CMK (cell line): Measurements from ENCODE around the gene FTSJ3.
"Not testable (repeated sequence)": the region's sequence is repeated elsewhere in the genome, so short reads cannot be mapped to it uniquely, and the experiment has no call there.

ENCODE experiments used
- DNase-seq: peaks from one replicate; pipeline ENCODE4 v3.0.0-alpha.2; 2010; ENCODE audit warnings: low read depth

Gene FTSJ3, protein sequence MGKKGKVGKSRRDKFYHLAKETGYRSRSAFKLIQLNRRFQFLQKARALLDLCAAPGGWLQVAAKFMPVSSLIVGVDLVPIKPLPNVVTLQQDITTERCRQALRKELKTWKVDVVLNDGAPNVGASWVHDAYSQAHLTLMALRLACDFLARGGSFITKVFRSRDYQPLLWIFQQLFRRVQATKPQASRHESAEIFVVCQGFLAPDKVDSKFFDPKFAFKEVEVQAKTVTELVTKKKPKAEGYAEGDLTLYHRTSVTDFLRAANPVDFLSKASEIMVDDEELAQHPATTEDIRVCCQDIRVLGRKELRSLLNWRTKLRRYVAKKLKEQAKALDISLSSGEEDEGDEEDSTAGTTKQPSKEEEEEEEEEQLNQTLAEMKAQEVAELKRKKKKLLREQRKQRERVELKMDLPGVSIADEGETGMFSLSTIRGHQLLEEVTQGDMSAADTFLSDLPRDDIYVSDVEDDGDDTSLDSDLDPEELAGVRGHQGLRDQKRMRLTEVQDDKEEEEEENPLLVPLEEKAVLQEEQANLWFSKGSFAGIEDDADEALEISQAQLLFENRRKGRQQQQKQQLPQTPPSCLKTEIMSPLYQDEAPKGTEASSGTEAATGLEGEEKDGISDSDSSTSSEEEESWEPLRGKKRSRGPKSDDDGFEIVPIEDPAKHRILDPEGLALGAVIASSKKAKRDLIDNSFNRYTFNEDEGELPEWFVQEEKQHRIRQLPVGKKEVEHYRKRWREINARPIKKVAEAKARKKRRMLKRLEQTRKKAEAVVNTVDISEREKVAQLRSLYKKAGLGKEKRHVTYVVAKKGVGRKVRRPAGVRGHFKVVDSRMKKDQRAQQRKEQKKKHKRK

DNA sequence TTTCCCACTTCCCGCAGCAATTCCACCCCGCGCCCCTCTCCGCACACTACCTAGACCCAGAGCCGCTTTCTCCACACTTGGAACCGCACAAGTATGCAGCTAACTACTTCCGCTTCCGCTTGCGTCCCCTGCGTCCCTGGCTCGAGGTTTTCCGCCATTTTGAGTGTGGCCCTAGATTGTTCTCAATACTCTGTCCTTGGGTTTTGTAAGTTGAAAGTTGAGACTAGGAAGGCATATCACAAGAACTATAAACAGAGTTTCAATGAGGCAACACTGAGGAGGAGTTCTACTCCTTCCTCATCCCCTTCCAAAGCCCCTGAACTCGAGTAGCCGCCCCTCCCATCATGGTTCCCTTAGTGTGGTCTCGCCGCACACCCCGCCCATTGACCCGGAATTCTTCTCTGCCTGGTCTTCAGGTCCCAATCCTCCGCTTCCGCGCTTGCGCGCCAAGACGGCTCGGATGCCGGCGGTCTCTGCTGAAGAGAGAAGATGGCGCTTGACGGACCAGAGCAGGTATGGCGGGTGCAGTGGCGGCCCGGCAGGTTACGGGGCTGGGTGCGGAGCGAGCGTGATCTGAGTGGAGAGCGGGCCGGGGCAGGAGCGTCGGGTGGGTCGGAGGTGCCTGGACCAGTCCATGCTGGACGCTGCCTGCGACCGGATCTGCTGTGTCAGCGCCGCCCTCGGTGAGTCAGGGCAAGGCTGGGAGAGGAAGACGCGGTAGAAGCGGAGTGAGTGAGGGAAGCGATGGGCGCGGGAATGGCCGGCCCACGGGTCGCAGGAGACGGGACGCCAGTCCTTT is at the start of gene FTSJ3, which contains the start of gene PSMC5:
Gene FTSJ3, minus strand, starts transcription at position 662 of the 799 bp plus-strand sequence. CDS start 761 bp downstream, outside the sequence.
Gene PSMC5, plus strand, starts transcription at position 430 of the 799 bp plus-strand sequence. Its CDS starts 60 bp downstream, at position 490.
- peak; percentile 73 for DNase-seq

DNA sequence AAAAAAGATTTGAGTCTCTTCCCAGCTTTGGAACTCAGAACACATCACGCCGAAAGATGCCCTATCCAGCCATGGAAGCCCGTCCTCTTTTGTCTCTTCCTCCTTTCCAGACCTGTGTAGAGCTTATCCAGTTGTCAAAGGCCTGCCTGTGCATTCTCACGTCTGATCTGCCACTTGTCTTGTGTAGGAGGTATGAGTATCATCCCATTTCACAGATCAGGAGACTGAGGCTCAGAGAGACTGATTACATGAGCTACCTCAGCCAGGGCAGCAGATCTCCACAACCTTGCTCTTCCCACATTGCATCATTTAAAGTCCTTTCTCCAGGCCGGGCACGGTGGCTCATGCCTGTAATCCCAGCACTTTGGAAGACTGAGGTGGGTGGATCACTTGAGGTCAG is 47.2 kb upstream of the FTSJ3 start:
- DNase-seq, result not testable (repeated sequence)

DNA sequence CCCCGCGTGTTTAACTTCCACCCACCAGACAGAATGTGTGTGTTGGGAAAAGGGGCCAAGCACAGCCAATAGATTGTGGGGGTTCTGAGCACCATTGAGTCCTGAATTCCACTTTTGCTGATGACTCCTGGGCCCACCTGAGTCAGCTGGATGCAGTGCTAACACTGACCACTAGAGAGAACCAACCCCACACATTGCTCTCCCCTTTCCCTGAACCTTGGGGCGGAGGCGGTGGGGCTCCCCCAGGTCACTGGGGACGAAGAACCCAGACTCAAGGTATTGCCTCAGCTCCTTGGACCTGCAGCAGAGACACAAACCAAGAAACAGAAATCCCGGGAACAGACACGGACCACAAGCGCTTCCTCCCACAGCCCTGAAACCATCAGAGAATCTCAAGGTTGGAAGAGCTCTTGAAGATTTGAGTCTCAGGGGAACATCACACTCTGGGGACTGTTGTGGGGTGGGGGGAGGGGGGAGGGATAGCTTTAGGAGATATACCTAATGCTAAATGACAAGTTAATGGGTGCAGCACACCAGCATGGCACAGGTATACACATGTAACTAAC is 46.7 kb upstream of the FTSJ3 start:
- DNase-seq, result not testable (repeated sequence)

DNA sequence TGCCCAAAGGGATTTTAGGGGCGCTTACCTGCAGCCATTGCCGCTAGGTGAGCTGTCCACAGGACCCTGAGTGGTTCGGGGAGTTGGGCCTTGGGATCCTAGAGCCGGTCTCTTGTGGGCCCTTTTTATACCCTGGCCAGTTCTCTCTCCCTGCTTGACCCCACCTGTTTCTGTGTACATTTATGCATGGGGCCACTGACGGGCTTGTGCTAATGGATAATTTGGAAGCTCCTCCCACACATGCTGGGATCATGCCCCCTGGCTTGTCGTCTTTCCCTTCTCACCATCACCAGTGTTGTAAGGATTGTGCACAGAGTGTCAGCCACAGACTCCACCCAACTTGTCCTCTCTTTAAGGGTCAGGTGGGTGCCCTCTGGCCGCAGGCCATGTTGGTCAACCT is 46.1 kb upstream of the FTSJ3 start, which contains the start of gene CSH2:
Gene CSH2, minus strand, starts transcription at position 101 of the 400 bp plus-strand sequence. Its CDS starts 63 bp downstream, at position 38.
- not testable (repeated sequence) for DNase-seq

DNA sequence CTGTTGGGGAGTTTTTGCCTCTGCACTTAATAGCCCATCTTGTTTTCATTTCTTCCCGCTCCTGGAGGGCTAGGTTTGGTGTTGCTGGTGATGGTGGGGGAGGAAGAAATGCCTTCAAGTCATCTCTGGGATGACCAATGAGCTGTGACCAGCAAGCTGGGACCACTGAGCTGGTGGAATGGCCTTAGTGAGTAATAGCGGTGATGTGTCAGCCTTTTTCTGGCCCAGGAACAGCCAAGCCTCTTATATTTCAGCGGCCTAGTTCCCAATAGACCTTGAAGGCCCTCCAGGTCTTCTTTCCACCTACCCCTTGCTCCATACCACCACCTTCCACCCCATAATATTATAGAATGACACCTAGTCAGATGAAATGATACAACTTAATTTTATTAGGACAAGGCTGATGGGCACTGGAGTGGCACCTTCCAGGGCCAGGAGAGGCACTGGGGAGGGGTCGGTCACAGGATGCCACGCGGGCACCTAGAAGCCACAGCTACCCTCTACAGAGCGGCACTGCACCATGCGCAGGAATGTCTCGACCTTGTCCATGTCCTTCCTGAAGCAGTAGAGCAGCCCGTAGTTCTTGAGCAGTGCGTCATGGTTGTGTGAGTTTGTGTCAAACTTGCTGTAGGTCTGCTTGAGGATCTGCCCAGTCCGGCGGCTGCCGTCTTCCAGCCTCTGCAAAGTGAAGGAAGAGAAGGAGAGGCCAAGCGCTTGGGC is 44.3 kb upstream of the FTSJ3 start:
- DNase-seq, result not testable (repeated sequence)

DNA sequence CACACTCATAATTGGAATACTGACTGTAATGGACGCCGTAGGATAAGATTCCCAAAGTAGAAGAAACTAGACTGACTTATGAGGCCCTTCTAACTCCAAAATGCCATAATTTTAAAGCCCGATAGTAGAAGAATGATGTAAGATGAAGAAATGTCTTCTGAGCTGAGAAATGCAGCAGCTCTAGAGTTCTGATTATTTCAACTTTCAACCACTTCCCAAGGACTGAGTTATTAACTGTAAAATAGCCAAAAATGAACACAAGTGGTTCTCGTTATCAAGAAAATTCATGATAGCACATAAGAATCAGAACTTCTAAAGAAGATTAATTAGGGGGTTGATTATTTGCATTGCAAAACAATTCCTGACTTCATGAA is 42.8 kb upstream of the FTSJ3 start:
- not testable (repeated sequence) for DNase-seq

DNA sequence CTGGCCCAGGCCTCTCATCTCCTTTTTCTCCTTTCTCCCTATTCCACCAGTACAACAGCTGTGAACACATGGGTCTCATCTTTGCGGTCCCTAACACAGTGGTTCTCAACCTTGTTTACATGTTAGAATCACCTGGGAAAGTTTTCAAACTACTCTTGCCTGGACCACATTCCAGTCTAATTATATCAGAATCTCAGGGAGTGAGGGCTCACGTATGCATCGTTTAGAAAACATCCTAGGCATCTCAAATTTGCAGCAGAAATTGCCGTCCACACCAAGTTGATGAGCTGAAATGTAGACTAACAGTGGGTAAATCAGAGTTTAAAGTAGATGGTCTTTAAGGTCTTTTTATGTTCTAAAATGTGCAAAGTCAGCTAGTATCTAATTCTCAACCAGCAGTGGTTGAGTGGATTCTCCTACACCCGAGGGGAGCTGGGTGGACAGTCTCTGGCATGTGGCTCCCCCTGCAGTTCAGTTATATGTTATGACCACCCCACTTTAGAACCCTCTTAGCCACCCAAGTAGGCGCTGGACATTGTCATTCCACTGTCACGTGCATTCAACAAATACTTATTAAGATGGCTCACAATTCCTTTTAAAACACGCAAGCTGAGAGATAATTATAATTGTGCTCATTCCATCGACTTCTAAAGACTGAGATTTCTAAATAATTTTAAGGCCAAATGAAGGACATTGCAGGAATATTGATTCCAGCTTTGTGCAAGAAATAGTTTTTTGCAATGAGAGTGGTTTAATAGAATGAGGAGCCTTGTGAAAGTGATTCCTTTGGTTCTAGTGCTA is 42.2 kb upstream of the FTSJ3 start:
- DNase-seq, result not testable (repeated sequence)

DNA sequence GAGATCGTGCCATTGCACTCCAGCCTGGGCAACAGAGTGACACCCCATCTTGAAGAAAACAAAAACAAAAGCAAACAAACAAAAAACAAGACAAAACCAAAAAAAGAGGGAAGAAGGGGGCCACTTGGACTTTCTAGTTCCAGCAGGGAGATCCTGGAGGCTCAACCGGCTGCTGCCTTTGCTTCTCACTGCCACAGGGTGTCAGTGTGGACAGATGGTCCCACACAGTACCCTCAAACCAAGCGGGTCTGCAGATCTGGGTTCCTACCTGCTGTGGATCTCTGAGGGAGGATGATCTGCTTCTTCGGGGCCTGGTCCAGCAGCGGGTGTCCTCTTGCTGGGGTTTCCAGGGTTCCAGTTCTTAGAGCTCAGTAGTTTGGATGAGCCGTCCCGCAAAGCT is 39.2 kb upstream of the FTSJ3 start:
- DNase-seq, result not testable (repeated sequence)

DNA sequence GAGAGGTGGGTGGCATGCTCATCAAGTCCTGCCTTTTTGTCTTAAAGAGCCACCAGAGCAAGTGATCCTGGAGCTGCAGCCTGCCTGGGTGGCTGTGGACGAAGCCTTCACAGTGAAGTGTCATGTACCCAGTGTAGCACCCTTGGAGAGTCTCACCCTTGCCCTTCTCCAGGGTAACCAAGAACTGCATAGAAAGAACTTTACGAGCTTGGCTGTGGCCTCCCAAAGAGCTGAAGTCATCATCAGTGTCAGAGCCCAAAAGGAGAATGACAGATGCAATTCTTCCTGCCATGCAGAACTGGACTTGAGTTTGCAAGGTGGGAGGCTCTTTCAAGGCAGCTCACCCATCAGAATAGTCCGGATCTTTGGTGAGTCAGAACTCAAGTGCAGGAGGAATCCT is 31.8 kb upstream of the FTSJ3 start:
- DNase-seq, result no peak

DNA sequence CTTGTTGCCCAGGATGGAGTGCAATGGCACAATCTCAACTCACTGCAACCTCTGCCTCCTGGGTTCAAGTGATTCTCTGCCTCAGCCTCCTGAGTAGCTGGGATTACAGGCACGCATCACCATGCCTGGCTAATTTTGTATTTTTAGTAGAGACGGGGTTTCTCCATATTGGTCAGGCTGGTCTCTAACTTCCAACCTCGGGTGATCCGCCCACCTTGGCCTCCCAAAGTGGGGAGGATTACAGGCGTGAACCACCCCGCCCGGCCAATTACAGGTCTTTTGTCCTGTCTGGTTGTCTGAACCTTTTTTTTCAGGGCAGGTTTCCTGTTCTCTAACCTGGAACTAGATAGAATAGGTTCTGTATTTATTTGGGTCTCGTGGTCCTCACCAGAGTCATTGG is 29.0 kb upstream of the FTSJ3 start:
- DNase-seq, result not testable (repeated sequence)

DNA sequence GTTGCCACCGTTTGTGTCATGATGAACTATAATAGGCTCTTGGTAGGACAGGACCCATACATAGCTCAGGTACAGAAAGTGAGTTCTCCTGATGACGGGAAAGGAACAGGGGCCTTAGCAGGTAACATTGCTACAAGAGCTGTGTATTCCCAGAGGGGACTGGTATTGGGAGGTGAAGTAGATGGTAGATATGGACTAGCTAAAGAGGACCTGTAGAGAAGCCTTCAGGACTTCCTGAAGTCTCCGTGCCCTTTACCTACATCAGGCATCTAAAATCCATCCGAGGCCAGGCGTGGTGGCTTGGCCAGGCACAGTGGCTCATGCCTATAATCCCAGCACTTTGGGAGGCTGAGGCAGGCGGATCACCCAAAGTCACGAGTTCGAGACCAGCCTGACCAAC is 27.7 kb upstream of the FTSJ3 start:
- no peak for DNase-seq

DNA sequence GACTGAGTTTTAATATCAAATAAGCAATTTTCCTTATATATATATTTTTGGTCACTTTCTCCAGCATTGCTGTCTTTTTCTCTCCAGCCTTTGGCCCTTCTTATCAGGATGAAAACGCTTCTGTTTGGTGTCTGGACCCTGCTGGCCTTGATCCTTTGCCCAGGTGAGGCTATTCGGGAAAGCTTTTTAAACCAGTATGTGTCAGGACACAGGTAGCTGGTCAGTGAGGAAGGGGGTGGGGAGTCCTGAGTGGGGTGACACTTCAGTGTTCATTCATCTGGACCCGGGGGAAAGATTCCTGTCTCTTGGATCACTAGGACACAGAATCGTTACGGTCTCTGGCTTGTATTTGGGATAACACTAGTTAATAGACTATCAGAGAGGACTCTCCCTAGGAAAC is 27.2 kb upstream of the FTSJ3 start:
- no peak for DNase-seq

DNA sequence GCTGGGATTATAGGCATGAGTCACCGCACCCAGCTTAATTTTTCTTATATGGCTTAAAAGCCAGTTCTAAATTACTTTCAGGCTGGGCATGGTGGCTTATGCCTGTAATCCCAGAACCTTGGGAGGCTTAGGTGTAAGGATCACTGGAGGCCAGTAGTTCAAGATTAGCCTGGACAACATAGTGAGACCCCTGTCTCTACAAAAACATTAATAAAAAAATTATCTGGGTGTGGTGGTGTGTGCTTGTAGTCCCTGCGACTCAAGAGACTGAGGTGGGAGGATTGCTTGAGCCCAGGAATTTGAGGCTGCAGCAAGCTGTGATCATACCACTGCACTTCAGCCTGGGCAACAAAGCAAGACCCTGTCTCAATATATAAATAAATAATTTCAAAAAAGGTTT is 25.8 kb upstream of the FTSJ3 start:
- no peak for DNase-seq

DNA sequence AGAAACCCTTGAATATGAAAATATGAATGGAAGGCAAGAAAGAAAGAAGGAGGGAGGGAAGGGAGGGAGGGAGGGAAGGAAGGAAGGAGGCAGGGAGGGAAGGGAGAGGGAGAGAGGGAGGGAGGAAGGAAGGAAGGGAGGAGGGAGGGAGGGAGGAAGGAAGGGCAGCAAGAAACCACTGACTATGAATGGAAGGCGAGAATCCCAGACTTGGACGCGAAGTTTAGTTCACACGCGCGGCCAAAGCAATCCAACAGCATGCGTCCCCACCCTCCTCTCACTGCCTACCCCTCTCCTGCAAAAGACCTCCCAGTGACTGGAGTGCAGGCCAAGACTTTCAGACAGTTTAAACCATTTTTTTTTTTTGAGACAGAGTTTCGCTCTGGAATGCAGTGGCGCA is 22.9 kb upstream of the FTSJ3 start:
- no peak for DNase-seq

DNA sequence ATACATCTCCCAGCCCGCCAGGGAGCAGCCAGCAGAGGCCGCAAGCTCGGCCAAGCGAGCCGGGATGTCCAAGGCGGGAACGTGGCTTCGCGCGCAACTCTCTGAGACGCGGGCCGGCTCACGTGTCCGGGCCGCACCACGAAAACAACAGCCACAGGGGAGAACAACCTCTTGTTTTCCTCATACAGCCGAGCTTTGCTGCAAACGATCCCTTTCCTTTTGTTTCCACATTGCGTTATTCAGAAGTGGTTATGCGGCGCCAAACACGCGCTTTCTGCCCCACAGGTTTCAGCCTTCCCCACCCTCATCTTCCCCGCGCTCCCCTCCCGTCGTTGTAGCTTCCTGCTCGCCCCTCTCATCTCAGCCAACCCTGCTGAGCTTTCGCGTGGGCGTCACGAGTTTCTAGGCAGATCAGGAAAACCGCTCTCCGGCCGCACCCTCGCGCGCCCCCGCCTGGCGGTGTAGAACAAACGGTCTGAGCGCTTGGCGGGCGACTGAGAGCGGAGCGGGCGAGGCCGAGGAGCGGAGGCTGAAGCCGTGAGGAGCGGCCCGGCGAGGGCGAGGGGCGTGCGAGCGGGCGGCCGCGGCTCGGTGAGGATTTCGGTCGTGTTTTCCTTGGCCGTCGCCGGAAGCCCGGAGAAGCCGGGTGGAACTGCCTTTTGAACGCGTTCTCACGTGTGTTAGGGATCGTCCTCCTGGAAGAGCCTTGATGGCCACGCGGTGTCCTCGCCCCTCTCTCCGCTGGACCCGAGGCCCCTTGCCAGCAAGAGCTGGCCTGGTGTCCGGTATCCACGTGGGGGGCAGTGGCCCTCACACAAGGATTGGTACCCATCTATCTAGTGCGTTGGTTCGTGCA is 21.6 kb upstream of the FTSJ3 start:
- DNase-seq, result peak; percentile 87

DNA sequence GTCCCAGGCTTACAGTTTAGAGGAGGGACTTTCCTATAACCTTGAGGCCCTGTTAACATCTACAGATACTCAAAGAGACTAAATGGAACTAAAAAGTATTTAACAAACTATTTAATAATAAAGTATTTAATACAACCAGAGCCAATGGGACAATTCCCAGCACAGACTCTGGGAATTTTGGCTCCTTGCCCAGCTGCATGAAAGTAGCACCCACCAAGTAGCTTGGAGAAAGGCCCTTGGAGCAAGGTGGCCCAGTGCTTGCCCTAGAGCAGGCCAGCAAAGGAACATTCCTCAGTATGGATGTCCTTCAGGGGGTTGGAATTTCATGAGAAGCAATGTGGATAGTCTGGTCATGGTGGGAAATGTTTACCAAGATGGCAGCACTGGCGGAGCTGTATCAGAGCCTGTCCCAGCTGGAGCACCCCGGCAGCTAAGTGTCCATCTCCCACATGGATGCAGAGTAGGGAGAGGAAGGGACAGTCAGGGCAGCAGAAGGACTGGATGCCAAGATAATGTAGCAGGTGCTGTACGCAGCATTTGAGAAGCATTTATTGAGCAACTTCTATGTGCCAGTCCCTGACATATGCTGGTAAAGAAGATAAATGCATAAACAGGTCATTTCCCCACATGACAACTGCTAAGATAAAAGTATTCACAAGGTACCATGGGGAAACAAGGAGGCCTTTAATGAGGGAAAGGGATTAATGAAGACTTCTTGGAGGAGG is 20.2 kb upstream of the FTSJ3 start:
- DNase-seq, result no peak

DNA sequence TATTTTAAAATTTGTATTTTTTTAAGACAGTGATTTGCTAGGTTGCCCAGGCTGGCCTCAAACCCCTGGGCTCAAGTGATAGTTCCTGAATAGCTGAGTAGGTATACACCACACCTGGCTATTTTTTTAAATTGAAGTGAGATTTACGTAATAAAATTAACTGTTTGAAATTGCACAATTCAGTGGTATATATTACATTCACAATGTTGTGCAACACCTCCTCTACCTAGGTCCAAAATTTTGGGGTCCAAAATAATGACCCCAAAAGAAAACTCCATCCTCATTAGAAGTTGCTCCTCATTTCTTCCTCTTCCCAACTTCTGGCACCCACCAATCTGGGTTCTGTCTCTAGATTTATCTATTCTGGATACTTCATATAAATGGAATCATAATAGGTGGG is 18.0 kb upstream of the FTSJ3 start:
- no peak for DNase-seq

DNA sequence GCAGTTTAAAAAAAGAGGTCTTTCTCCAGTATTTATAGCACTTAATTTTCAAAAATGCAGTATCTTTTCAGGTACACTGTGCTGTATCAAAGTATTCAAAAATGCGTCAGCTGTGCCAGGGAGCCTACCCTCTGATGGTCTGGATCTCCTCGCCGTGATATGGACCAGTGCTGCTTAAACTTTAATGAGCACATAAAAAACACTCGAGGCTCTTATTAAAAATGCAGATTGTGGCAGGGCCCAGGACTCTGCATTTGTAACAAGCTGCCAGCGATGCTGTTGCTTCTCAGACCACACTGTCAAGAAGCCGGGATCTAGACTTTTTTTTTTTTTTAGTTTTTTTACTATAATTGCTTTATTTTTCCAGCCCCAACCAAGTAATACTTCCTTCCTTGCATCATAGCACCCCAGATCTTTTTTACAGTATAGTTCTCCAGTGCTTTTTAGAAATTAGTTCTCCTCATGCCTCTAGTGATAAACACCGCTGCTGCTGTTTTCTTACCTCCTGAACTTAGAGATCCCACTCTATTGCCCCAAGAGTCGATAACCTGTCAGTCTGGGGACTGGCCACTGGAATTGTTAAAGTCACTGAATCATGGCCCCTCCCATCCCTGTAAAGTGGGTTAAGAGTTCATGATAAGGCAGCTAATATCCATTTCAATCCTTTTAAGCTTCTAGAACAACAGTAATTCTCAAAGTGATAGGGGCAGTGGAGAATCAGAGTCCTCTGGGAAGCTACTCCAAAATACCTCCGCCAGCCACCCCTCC is 16.6 kb upstream of the FTSJ3 start:
- no peak for DNase-seq
